ENCODE data around the gene ATP5MG.

ATP5MG gene

DNA sequence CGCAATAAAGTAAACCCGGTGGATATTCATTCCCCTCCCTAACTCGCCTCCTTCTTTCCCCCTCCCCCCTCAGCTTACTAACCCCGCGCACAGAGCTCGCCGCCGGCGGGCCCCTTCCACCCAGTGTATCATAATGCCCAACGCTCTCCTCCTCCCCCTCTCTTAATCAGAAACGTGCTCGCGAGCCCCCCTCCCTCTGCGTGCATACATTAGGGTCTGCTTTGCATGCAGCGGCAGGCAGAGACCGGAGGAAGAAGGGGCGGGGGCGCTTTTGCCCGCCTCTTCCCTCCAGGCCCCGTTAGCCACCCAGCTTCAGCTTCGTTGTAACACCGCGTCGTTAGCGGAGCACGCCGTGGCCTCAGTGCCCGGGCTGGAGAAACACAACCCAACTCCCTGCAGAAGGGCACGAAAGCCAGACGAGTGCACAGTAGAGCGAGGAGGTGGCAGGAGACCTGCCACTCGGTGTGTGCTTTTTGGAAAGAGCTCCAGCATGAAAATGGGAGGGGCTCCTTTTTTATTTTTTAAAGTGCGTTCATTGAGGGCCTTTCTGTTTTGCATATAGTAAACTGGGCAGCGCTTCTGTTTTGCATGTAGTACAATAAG is 34.0 kb downstream of the ATP5MG start:
- no peak overlapping the region for H4K5ac ChIP-seq (ENCODE audit: low read length)
- peak overlapping the region; percentile 9 for H2BK120ac ChIP-seq (ENCODE audit: low read depth, low read length)
- H3K4me1 ChIP-seq (ENCODE audit: control insufficient read depth, low read depth, low read length), result peaks cover 3% of the 10 kb centered on the region
- peak overlapping the region; percentile 92 for H3K56ac ChIP-seq (ENCODE audit: low read length)
- peak overlapping the region; percentile 98 for H3K4me2 ChIP-seq (ENCODE audit: low read length)
- H3K36me3 ChIP-seq (ENCODE audit: control insufficient read depth, insufficient read depth, low read length), result no peaks in the 10 kb centered on the region
- H3K23ac ChIP-seq (ENCODE audit: low read length), result no peak overlapping the region
- peak overlapping the region; percentile 46 for H3K4me3 ChIP-seq (ENCODE audit: low read length)
- H3K79me2 ChIP-seq (ENCODE audit: control insufficient read depth, insufficient read depth, low read length), result peaks cover 34% of the 10 kb centered on the region
- no peaks in the 10 kb centered on the region for H3K27me3 ChIP-seq (ENCODE audit: insufficient read depth, low read length, poor library complexity)
- peaks cover 10% of the 10 kb centered on the region for H3K79me1 ChIP-seq (ENCODE audit: low read length)
- DNase-seq, result peak; percentile 91
- peak overlapping the region; percentile 76 for H3K9ac ChIP-seq (ENCODE audit: low read length)
- peak overlapping the region; percentile 64 for H2BK5ac ChIP-seq (ENCODE audit: low read length)
- peak overlapping the region; percentile 58 for H4K8ac ChIP-seq (ENCODE audit: low read depth, low read length)
- no CpG with 5 or more reads among the region's 34 CpGs for WGBS (ENCODE audit: extremely low coverage, insufficient coverage, low lambda C conversion rate)
- peak overlapping the region; percentile 81 for H3K18ac ChIP-seq (ENCODE audit: low read length)
- H2BK15ac ChIP-seq (replicated peaks; ENCODE audit: low read depth), result no peak overlapping the region
- H3K27ac ChIP-seq (ENCODE audit: low read depth, low read length), result peak overlapping the region; percentile 93
- peak overlapping the region; percentile 74 for H3K4ac ChIP-seq (ENCODE audit: low read depth, low read length)
- H2AK5ac ChIP-seq (ENCODE audit: low read length), result no peak overlapping the region

DNA sequence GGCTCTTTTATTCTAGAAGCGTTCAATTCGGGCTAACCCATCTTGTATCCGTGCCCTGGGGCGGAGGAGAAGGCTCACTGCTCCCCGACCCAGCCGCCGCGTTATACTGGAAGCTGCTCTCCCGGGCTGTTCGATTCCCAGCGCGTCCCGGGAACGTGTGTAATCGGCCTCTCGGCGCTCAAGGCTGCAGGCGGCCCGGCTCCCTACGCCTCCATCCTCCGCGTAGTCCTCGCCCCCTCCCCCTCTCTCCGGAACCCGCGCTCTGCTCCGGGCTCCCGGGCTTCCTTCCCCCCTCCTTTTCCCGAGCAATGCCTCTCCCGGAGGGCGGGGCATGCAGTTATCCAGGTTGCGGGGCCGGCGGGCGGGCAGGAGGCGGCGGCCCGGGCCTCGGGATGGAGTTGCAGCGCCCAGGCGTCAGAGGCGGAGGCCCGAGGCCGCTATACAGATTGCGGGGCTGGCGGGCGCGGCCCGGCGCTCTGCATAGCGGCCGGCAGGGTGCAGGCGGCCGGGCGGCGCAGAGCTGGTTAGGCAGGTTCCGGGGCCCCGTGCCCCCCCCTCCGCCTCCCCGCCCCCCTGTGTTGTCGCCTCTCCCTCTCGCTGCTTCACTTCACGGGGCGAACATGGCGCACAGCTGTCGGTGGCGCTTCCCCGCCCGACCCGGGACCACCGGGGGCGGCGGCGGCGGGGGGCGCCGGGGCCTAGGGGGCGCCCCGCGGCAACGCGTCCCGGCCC is 34.7 kb downstream of the ATP5MG start, which contains the start of gene KMT2A:
TSS of gene KMT2A (plus strand) at position 600 of the 732 bp plus-strand sequence. CDS start at position 621, 21 bp downstream.
- Histone ChIP-seq H2BK5ac (ENCODE audit: low read length) (peak within 1 kb of the TSS; percentile 64), H3K18ac (ENCODE audit: low read length) (peak within 1 kb of the TSS; percentile 96), H3K4me1 (ENCODE audit: control insufficient read depth, low read depth, low read length) (peaks cover 3% of the 10 kb centered on the region), H2AK5ac (ENCODE audit: low read length) (no peak within 1 kb of the TSS), H4K5ac (ENCODE audit: low read length) (no peak within 1 kb of the TSS), H3K4me2 (ENCODE audit: low read length) (peak within 1 kb of the TSS; percentile 98), H3K23ac (ENCODE audit: low read length) (peak within 1 kb of the TSS; percentile 76), H2BK120ac (ENCODE audit: low read depth, low read length) (peak within 1 kb of the TSS; percentile 33), H3K27me3 (ENCODE audit: insufficient read depth, low read length, poor library complexity) (no peaks in the 10 kb centered on the region), H3K79me2 (ENCODE audit: control insufficient read depth, insufficient read depth, low read length) (peaks cover 40% of the 10 kb centered on the region), H2BK15ac (replicated peaks; ENCODE audit: low read depth) (no peak within 1 kb of the TSS), H3K9ac (ENCODE audit: low read length) (peak within 1 kb of the TSS; percentile 96), H3K79me1 (ENCODE audit: low read length) (peaks cover 12% of the 10 kb centered on the region), H3K36me3 (ENCODE audit: control insufficient read depth, insufficient read depth, low read length) (no peaks in the 10 kb centered on the region), H3K4me3 (ENCODE audit: low read length) (peak within 1 kb of the TSS; percentile 82), H3K56ac (ENCODE audit: low read length) (peak within 1 kb of the TSS; percentile 95), H3K27ac (ENCODE audit: low read depth, low read length) (peak within 1 kb of the TSS; percentile 93), H4K8ac (ENCODE audit: low read depth, low read length) (peak within 1 kb of the TSS; percentile 58), H3K4ac (ENCODE audit: low read depth, low read length) (peak within 1 kb of the TSS; percentile 97)
- no CpG with 5 or more reads among the region's 83 CpGs for WGBS (ENCODE audit: extremely low coverage, insufficient coverage, low lambda C conversion rate)
- peak; percentile 99 for DNase-seq

DNA sequence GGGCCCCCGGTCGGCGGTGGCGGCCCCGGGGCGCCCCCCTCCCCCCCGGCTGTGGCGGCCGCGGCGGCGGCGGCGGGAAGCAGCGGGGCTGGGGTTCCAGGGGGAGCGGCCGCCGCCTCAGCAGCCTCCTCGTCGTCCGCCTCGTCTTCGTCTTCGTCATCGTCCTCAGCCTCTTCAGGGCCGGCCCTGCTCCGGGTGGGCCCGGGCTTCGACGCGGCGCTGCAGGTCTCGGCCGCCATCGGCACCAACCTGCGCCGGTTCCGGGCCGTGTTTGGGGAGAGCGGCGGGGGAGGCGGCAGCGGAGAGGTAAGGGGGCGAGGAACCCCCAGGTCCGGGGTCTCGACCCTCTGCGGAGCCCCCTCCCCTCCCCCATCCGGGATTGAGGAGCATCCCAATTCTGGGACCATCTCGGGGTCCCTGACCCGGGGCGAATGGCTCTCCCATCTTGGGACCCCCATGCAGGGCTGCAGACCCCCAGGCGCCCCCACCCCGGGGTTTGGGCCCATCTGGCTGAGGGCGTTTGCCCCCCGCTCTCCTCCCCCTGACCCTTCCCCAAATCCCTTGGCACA is 35.3 kb downstream of the ATP5MG start:
- Histone ChIP-seq H2BK120ac (ENCODE audit: low read depth, low read length) (peak overlapping the region; percentile 33), H3K27me3 (ENCODE audit: insufficient read depth, low read length, poor library complexity) (no peaks in the 10 kb centered on the region), H3K4me2 (ENCODE audit: low read length) (peak overlapping the region; percentile 89), H3K4me1 (ENCODE audit: control insufficient read depth, low read depth, low read length) (peaks cover 3% of the 10 kb centered on the region), H4K5ac (ENCODE audit: low read length) (no peak overlapping the region), H3K4ac (ENCODE audit: low read depth, low read length) (peak overlapping the region; percentile 97), H3K18ac (ENCODE audit: low read length) (peak overlapping the region; percentile 96), H3K27ac (ENCODE audit: low read depth, low read length) (peak overlapping the region; percentile 89), H3K79me2 (ENCODE audit: control insufficient read depth, insufficient read depth, low read length) (peaks cover 46% of the 10 kb centered on the region), H2AK5ac (ENCODE audit: low read length) (no peak overlapping the region), H3K9ac (ENCODE audit: low read length) (peak overlapping the region; percentile 96), H3K36me3 (ENCODE audit: control insufficient read depth, insufficient read depth, low read length) (no peaks in the 10 kb centered on the region), H3K56ac (ENCODE audit: low read length) (peak overlapping the region; percentile 95), H2BK5ac (ENCODE audit: low read length) (peak overlapping the region; percentile 64), H3K4me3 (ENCODE audit: low read length) (peak overlapping the region; percentile 82), H3K79me1 (ENCODE audit: low read length) (peaks cover 12% of the 10 kb centered on the region), H4K8ac (ENCODE audit: low read depth, low read length) (no peak overlapping the region), H2BK15ac (replicated peaks; ENCODE audit: low read depth) (no peak overlapping the region), H3K23ac (ENCODE audit: low read length) (peak overlapping the region; percentile 76)
- no CpG with 5 or more reads among the region's 55 CpGs for WGBS (ENCODE audit: extremely low coverage, insufficient coverage, low lambda C conversion rate)
- DNase-seq, result peak; percentile 34

DNA sequence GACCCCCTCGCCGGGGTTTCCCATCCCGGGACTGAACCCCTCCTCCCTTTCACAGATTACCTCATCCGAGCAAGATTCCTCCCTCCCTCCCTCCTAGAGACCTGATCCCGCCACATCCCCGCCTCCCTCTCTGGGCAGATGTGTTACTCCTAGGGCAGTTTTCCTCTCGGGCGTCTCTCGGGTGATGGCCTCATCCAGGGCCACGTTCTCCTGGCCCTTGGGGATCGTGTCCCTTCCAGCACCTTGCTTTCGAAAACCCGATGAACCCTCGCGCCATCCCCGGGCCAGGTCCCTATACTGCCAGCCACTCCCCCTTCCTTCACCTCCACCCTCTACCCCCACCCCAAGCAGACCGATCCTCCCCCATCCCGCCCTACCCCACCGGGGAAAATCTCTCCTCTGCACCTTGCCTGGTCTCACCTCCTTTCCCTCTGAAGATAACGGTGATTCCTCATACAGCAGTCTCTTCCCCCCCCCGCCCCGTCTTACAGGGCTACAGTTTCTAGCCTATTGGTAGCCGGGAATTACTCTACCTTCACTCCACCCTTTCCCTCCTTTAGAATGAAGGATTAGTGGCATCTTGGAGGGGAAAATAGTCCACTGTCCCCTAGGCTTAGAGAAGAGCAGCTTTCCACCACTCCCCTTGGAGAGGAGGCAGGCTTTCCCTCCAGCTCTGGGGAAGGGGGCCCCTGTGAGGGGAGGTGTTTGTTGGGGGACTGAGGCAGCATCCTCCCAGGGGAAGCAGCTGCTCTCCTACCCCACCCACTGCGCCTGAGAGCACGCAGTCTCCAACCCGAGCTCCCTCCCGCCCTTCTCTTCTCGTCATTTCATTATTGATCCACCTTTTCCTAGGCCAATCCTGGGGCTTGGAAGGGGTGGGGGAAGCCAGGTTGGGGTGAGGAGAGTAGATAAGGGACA is 36.1 kb downstream of the ATP5MG start:
- no peak overlapping the region for H2AK5ac ChIP-seq (ENCODE audit: low read length)
- peaks cover 53% of the 10 kb centered on the region for H3K79me2 ChIP-seq (ENCODE audit: control insufficient read depth, insufficient read depth, low read length)
- peak overlapping the region; percentile 95 for H3K56ac ChIP-seq (ENCODE audit: low read length)
- no peak overlapping the region for H2BK15ac ChIP-seq (replicated peaks; ENCODE audit: low read depth)
- peak overlapping the region; percentile 96 for H3K9ac ChIP-seq (ENCODE audit: low read length)
- peak overlapping the region; percentile 33 for H2BK120ac ChIP-seq (ENCODE audit: low read depth, low read length)
- H2BK5ac ChIP-seq (ENCODE audit: low read length), result peak overlapping the region; percentile 19
- no CpG with 5 or more reads among the region's 28 CpGs for WGBS (ENCODE audit: extremely low coverage, insufficient coverage, low lambda C conversion rate)
- H3K4me3 ChIP-seq (ENCODE audit: low read length), result peak overlapping the region; percentile 82
- H3K36me3 ChIP-seq (ENCODE audit: control insufficient read depth, insufficient read depth, low read length), result no peaks in the 10 kb centered on the region
- H3K27me3 ChIP-seq (ENCODE audit: insufficient read depth, low read length, poor library complexity), result no peaks in the 10 kb centered on the region
- H3K79me1 ChIP-seq (ENCODE audit: low read length), result peaks cover 14% of the 10 kb centered on the region
- H3K18ac ChIP-seq (ENCODE audit: low read length), result peak overlapping the region; percentile 96
- H3K4me1 ChIP-seq (ENCODE audit: control insufficient read depth, low read depth, low read length), result peaks cover 6% of the 10 kb centered on the region
- H3K27ac ChIP-seq (ENCODE audit: low read depth, low read length), result peak overlapping the region; percentile 89
- H3K23ac ChIP-seq (ENCODE audit: low read length), result no peak overlapping the region
- H4K5ac ChIP-seq (ENCODE audit: low read length), result no peak overlapping the region
- H3K4ac ChIP-seq (ENCODE audit: low read depth, low read length), result peak overlapping the region; percentile 97
- peak; percentile 85 for DNase-seq
- H4K8ac ChIP-seq (ENCODE audit: low read depth, low read length), result no peak overlapping the region
- H3K4me2 ChIP-seq (ENCODE audit: low read length), result peak overlapping the region; percentile 89

DNA sequence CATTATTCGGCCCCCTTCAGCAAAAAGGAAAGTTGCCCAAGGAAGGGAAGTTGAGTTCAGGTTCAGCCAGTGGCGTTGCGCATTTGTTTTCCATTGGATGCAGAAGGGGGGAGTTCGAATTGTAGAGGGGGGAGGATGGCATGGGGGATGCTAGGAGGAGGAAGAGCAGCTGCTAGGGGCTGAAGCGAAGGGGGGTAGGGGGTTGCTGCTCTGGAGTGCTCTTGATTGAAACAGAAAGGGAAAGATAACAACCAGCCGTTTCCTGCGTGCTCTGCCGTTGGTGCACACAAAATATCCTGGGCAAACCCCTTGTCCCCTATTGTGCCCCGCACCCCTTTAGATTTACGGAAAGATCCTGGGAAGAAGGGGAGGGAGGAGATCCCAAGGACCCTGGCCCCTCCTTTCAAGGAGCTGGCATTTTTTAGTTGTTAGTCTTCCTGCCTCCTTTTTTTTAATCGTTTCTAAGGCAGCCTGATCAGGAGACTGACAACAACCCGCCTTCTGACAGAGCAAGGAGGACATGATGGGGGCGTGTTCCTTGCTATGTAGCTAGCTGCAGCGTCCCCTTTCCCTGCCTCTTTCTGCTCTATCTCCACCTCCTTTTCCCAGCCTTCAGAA is 37.0 kb downstream of the ATP5MG start:
- H3K27ac ChIP-seq (ENCODE audit: low read depth, low read length), result no peak overlapping the region

More for the DNA sequence above, 37.0 kb downstream of the ATP5MG start:
- H3K36me3 ChIP-seq (ENCODE audit: control insufficient read depth, insufficient read depth, low read length), result no peaks in the 10 kb centered on the region
- H3K23ac ChIP-seq (ENCODE audit: low read length), result no peak overlapping the region
- H4K8ac ChIP-seq (ENCODE audit: low read depth, low read length), result no peak overlapping the region
- H3K56ac ChIP-seq (ENCODE audit: low read length), result peak overlapping the region; percentile 95
- H3K4me2 ChIP-seq (ENCODE audit: low read length), result peak overlapping the region; percentile 89
- no CpG with 5 or more reads among the region's 14 CpGs for WGBS (ENCODE audit: extremely low coverage, insufficient coverage, low lambda C conversion rate)
- peak overlapping the region; percentile 96 for H3K9ac ChIP-seq (ENCODE audit: low read length)
- peak overlapping the region; percentile 82 for H3K4me3 ChIP-seq (ENCODE audit: low read length)
- no peak overlapping the region for H2BK120ac ChIP-seq (ENCODE audit: low read depth, low read length)
- H2BK15ac ChIP-seq (replicated peaks; ENCODE audit: low read depth), result no peak overlapping the region
- H3K27me3 ChIP-seq (ENCODE audit: insufficient read depth, low read length, poor library complexity), result no peaks in the 10 kb centered on the region
- H4K5ac ChIP-seq (ENCODE audit: low read length), result no peak overlapping the region
- H2AK5ac ChIP-seq (ENCODE audit: low read length), result no peak overlapping the region
- H3K4ac ChIP-seq (ENCODE audit: low read depth, low read length), result no peak overlapping the region
- no peak overlapping the region for H3K18ac ChIP-seq (ENCODE audit: low read length)
- H2BK5ac ChIP-seq (ENCODE audit: low read length), result no peak overlapping the region
- peaks cover 6% of the 10 kb centered on the region for H3K4me1 ChIP-seq (ENCODE audit: control insufficient read depth, low read depth, low read length)
- H3K79me2 ChIP-seq (ENCODE audit: control insufficient read depth, insufficient read depth, low read length), result peaks cover 62% of the 10 kb centered on the region
- DNase-seq, result peak; percentile 90
- H3K79me1 ChIP-seq (ENCODE audit: low read length), result peaks cover 14% of the 10 kb centered on the region
